GM21619 (cell line): ENCODE data around the gene BRD1.

ENCODE experiments used
- ATAC-seq: cut with Tn5 transposase; IDR thresholded peaks from one replicate; pipeline ENCODE4 v1.9.1; 2021; ENCODE audit not compliant: unreplicated experiment

Gene BRD1

DNA sequence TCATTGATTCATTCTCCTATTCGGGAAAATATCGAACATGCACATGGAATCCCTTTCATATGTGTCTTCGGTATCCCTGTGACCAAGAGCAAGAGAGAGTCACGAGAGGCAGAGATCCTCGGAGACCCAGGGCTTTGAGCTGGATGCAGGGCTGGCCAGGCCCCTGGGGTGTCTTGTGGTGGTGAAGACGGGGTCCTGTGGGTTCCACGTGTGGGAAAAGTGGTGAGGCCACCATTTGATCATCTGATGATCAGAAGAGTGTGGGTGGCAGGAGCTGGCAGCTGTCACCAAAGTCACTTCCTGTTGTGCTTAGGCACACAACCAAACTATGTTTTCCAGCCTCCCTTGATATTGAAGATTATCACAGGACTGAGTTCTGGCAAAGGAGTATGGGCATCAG is 94.0 kb downstream of the BRD1 start:
- no peak for ATAC-seq

- no peak for ATAC-seq
Measured at GRCh38 chr22:49730656-49731055, 97.0 kb downstream of the BRD1 start.

GRCh38 chr22:49728570-49729271 is 99.0 kb downstream of the BRD1 start:
- no peak for ATAC-seq

DNA sequence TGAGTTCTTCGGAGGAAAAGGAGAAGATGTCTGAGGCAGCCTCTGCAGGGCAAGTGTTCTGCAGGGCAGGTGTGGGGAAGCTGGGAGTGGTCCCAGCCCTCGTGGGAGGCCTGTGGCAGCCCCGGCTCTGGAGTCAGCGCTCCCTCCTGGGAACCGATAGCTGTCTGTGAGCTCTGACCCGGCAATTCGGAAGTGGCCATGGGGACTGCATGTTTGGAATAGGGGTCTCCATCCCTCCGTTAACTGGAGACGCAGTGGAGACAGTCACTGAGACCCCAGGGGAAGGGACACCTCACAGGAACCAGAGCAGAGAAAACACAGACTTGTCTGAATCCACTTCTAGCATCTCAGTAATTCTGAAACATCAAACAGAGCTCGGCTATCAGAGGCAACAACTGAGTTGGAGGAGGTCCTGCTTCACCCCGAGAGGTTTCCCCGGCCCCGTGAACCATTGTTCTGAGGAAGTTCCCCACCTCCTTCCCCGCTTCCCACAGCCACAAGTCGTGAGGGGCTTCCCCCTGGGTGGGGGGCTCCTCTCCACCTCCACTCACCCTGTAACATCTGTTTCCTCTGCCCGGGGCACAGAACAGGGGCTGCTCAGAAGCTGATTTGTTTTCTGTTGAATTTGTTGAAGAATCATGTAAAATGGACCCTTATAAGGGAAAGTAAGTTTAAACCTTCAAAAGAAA is 99.6 kb downstream of the BRD1 start:
- no peak for ATAC-seq

- ATAC-seq: no peak
Measured at GRCh38 chr22:49727191-49727880, 100.3 kb downstream of the BRD1 start.

DNA sequence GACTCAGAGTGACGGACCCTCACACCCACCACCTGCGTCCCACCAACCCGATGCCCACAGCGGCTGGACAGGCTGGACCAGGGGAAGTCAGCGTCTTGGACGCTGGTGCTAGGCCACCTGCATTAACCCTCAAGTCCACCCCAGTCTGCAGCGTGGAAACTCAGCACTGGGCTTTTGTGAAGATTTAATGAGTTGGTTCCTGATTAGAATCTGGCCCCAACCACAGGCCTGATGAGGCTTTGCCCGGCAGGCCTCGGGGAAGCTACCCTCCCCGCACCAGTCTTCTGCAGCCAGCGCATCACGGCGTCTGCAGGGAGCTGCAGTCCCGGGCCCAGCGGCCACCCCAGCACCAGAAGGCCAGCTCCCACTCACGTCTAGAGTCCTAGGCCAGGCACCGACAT is 101.0 kb downstream of the BRD1 start:
- no peak for ATAC-seq

GRCh38 chr22:49726022-49726681 is 101.5 kb downstream of the BRD1 start:
- no peak for ATAC-seq

- ATAC-seq: no peak
Measured at GRCh38 chr22:49725516-49725915, 102.2 kb downstream of the BRD1 start.

DNA sequence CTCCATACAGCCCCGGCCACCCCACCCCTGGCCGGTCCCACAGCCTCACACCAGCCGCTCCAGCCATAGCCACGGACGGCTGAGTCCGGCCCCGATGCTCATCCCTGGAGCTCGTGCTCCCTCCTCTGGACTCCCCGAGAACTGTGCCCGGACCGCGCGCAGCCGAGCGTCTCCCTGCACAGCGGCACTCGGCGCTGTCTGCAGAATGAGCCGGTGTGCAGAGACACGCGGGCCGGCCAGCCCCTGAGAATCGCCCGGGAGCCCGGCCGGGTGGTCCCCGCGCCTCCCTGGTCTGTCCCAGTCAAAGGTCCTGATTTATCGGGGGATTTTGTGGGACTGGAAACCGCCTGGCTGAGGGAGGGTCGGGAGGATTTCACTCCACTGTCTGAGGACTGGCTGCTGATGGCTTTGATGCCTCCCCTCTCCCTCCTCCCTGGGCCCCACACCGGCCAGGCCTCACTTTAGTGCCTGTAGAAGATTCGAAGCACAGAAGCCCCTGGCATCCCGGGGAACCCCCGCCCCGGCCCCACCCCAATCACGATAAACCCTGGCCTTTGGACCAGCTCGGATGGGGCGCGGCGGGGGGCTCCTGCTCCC is 102.7 kb downstream of the BRD1 start:
- no peak for ATAC-seq

DNA sequence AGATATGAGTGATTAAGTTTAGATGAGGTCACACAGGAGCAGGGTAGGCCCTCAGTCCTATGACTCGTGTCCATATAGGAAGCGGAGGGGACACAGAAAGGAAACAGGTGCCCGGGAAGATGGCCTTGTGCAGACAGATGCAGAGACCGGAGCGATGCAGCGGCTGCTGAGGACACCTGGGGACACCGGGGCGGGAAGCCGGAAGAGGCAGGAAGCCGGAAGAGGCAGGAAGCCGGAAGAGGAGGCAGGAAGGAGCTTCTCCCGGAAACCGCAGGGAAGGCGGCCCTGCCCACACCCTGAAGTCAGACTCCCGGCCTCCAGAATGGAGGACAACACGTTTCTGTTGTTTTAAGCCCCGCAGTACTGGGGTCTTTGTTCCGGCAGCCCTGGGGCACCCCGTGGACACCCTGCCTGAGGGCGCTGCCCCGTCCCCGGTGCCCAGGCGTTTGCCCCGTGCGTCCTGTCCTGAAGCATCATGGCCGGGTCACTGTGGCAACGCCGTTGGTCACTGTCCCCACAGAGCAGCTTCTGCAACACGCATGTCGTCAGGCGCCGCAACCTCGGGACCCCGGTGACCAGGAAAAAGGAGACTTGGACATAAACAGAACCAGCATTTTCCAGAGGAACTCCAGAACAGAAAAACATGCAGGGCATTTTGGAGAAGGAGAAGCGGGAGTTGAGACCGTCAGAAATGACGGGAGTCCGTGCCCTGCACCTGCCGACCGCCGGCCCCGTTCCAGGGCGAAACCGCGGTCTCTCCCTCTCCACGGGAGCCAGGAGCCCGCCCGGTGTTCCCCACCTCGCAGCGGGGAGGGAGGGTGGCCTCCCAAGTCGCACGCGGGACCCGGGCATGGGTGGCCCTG is 103.4 kb downstream of the BRD1 start:
- no peak for ATAC-seq

- ATAC-seq: no peak
Measured at GRCh38 chr22:49723478-49724029, 104.1 kb downstream of the BRD1 start.
